H1 (cell line): ENCODE results near the gene MNAT1. TPM values are rescaled to one million over a fixed set of nuclear protein-coding genes. Genes with fewer than 3 reads are reported as not detected.

Experiments
- CREB1 ChIP-seq: IDR thresholded peaks from 2 replicates; pipeline ENCODE4 v1.6.1; 2012; ENCODE audit warnings: inconsistent platforms
- CTCF ChIP-seq, 3 experiments: IDR thresholded peaks; 1 replicate in 2 of 3; 2 replicates in 1 of 3; pipeline versions ENCODE4 v1.5.1 to v1.6.1; 2011; ENCODE audit warnings: low read length in 3 of 3, mild to moderate bottlenecking in 3 of 3, inconsistent platforms in 2 of 3, low read depth in 1 of 3, moderate library complexity in 1 of 3; ENCODE audit not compliant: insufficient read depth in 1 of 3; ENCODE audit errors: control extremely low read depth in 1 of 3
- EP300 ChIP-seq, 2 experiments: IDR thresholded peaks; 1 replicate in 1 of 2; 2 replicates in 1 of 2; pipeline ENCODE4 v1.6.1; 2011 to 2012; ENCODE audit warnings: low read depth in 2 of 2, low read length in 2 of 2, mild to moderate bottlenecking in 2 of 2, borderline replicate concordance in 1 of 2, inconsistent platforms in 1 of 2, moderate library complexity in 1 of 2
- SIN3A ChIP-seq, 2 experiments: IDR thresholded peaks in 1 of 2; conservative IDR thresholded peaks in 1 of 2; 2 replicates each; pipeline ENCODE4 v1.6.1; 2011 to 2012; ENCODE audit warnings: low read length in 2 of 2, improper control_type of control experiment in 1 of 2, low read depth in 1 of 2, mild to moderate bottlenecking in 1 of 2
- polyA plus RNA-seq, 7 experiments: library from polyadenylated mRNA; depleted of rRNA in 3 of 7; stranded (reverse) in 5 of 7; unstranded in 2 of 7; fragments of >200 nt in 5 of 7; fragments of 200-250 nt in 2 of 7; gene quantifications; 1 replicate in 5 of 7; 2 replicates in 1 of 7; 4 replicates in 1 of 7; pipeline versions ENCODE4 v1.2.1 to v1.2.3, GENCODE V29; 2011 to 2013; ENCODE audit warnings: missing spikeins in 2 of 7, mixed read lengths in 2 of 7
- total RNA-seq: library from RNA; stranded (reverse); fragmentation: NEBNext Ultra II Directional; extraction: Animal tissue kit (Norgen Biotek cat#: 25700); gene quantifications from 2 replicates; pipeline ENCODE4 v1.2.1, GENCODE V29; 2021

The MNAT1 gene
- total and polyA plus RNA-seq, 2 of the 8 experiments (the other 6 are each of a cell fraction or from before 2014, with no cell fraction given): 34.7 to 52.1 TPM

- TF ChIP-seq SIN3A (conservative IDR thresholded peaks at IDR 0.05 in 1 of 2, IDR thresholded peaks at IDR 0.05 in 1 of 2; ENCODE audit: low read depth in 1 of 2, low read length in 2 of 2): no peak
- TF ChIP-seq CTCF (IDR thresholded peaks at IDR 0.05; ENCODE audit: control extremely low read depth in 1 of 3, insufficient read depth in 1 of 3, low read depth in 1 of 3, low read length in 3 of 3): no peak
- TF ChIP-seq CREB1: no peak
- no peak for TF ChIP-seq EP300 (IDR thresholded peaks at IDR 0.05; ENCODE audit: borderline replicate concordance in 1 of 2, low read depth in 2 of 2, low read length in 2 of 2)
These were observed 14.2 kb upstream of the MNAT1 start (continued) for GRCh38 chr14:60720391-60720790.
